ENCODE results near the gene ZC3H12A. TPM values are rescaled to one million over a fixed set of nuclear protein-coding genes. Genes with fewer than 3 reads are reported as not detected.

The ZC3H12A gene
- total and polyA plus RNA-seq, 2 donors (not counting 1 experiment from before 2014, with no cell fraction given): 73.0 to 170 TPM

- Histone ChIP-seq H4K20me1 (ENCODE audit: control insufficient read depth, insufficient read depth, low read length, poor library complexity, severe bottlenecking) (no peaks in the 10 kb centered on the region), H3K4me2 (replicated peaks; ENCODE audit: low read depth, low read length, poor library complexity, severe bottlenecking) (no peak overlapping the region), H3K9me3 (ENCODE audit: control extremely low read depth in 1 of 3, control insufficient read depth in 2 of 3, insufficient read depth in 1 of 3, low read length in 2 of 3) (no peaks in the 10 kb centered on the region), H3K27ac (ENCODE audit: low read length in 2 of 2) (no peak overlapping the region), H3K79me2 (ENCODE audit: control insufficient read depth, insufficient read depth, low read length) (no peaks in the 10 kb centered on the region), H3K4me1 (ENCODE audit: control insufficient read depth in 2 of 2, insufficient read depth in 2 of 2, low read length in 2 of 2) (no peaks in the 10 kb centered on the region), H2AFZ (ENCODE audit: insufficient read depth, low read depth, low read length, poor library complexity, severe bottlenecking) (no peak overlapping the region), H3K4me3 (ENCODE audit: control extremely low read depth in 1 of 5, extremely low read depth in 1 of 5, insufficient read depth in 1 of 5, low read depth in 2 of 5, low read length in 4 of 5) (no peak overlapping the region), H3K9ac (ENCODE audit: low read length) (no peak overlapping the region), H3K36me3 (replicated peaks in 1 of 2; ENCODE audit: control extremely low read depth in 1 of 2, control insufficient read depth in 1 of 2, extremely low read depth in 1 of 2, insufficient read depth in 2 of 2, low read length in 1 of 2) (no peaks in the 10 kb centered on the region), H3K27me3 (replicated peaks in 1 of 4; ENCODE audit: control extremely low read depth in 1 of 4, control insufficient read depth in 3 of 4, insufficient read depth in 4 of 4, low read length in 3 of 4) (peaks cover 0 to 3% (median 0%) of the 10 kb centered on the region in 4 experiments)
- CTCF ChIA-PET: no interaction called here
- intact Hi-C loops (cut with micrococcal nuclease): loop anchor here (10.0 kb wide), 1 partner anchor 575 kb away; no protein-coding TSS in a partner anchor
- Mint-ChIP-seq H3K9me3 (ENCODE audit: insufficient read depth) (no peaks in the 10 kb centered on the region), H3K4me1 (no peaks in the 10 kb centered on the region), H3K27ac (no peak overlapping the region), H3K27me3 (peaks cover 33% of the 10 kb centered on the region), H3K4me3 (no peak overlapping the region)
- ATAC-seq (ENCODE audit: low read depth) (no peak), DNase-seq (no peak)
- TF ChIP-seq, protein P1, sequence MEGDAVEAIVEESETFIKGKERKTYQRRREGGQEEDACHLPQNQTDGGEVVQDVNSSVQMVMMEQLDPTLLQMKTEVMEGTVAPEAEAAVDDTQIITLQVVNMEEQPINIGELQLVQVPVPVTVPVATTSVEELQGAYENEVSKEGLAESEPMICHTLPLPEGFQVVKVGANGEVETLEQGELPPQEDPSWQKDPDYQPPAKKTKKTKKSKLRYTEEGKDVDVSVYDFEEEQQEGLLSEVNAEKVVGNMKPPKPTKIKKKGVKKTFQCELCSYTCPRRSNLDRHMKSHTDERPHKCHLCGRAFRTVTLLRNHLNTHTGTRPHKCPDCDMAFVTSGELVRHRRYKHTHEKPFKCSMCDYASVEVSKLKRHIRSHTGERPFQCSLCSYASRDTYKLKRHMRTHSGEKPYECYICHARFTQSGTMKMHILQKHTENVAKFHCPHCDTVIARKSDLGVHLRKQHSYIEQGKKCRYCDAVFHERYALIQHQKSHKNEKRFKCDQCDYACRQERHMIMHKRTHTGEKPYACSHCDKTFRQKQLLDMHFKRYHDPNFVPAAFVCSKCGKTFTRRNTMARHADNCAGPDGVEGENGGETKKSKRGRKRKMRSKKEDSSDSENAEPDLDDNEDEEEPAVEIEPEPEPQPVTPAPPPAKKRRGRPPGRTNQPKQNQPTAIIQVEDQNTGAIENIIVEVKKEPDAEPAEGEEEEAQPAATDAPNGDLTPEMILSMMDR (IDR thresholded peaks at IDR 0.05): no peak
- no peak for TF ChIP-seq EZH2 (IDR thresholded peaks at IDR 0.05; ENCODE audit: borderline replicate concordance, insufficient read depth, low read depth, low read length, poor library complexity, severe bottlenecking)
- POLR2A ChIA-PET: no interaction called here
- no CpG with 5 or more reads among the region's 2 CpGs for WGBS (ENCODE audit: insufficient coverage)
Measured at GRCh38 chr1:37439349-37439995, 34.9 kb upstream of the ZC3H12A start.

- peaks cover 34% of the 10 kb centered on the region for H3K27me3 Mint-ChIP-seq
- Histone ChIP-seq H3K4me1 (ENCODE audit: control insufficient read depth in 2 of 2, insufficient read depth in 2 of 2, low read length in 2 of 2) (no peaks in the 10 kb centered on the region), H3K9me3 (ENCODE audit: control extremely low read depth in 1 of 3, control insufficient read depth in 2 of 3, insufficient read depth in 1 of 3, low read length in 2 of 3) (no peaks in the 10 kb centered on the region), H4K20me1 (ENCODE audit: control insufficient read depth, insufficient read depth, low read length, poor library complexity, severe bottlenecking) (no peaks in the 10 kb centered on the region), H3K27ac (ENCODE audit: low read length in 2 of 2) (no peak overlapping the region), H3K79me2 (ENCODE audit: control insufficient read depth, insufficient read depth, low read length) (no peaks in the 10 kb centered on the region), H3K4me3 (ENCODE audit: control extremely low read depth in 1 of 5, extremely low read depth in 1 of 5, insufficient read depth in 1 of 5, low read depth in 2 of 5, low read length in 4 of 5) (no peak overlapping the region), H3K9ac (ENCODE audit: low read length) (no peak overlapping the region), H3K27me3 (replicated peaks in 1 of 4; ENCODE audit: control extremely low read depth in 1 of 4, control insufficient read depth in 3 of 4, insufficient read depth in 4 of 4, low read length in 3 of 4) (peaks cover 0 to 3% (median 0%) of the 10 kb centered on the region in 4 experiments), H3K36me3 (replicated peaks in 1 of 2; ENCODE audit: control extremely low read depth in 1 of 2, control insufficient read depth in 1 of 2, extremely low read depth in 1 of 2, insufficient read depth in 2 of 2, low read length in 1 of 2) (no peaks in the 10 kb centered on the region), H3K4me2 (replicated peaks; ENCODE audit: low read depth, low read length, poor library complexity, severe bottlenecking) (no peak overlapping the region), H2AFZ (ENCODE audit: insufficient read depth, low read depth, low read length, poor library complexity, severe bottlenecking) (no peak overlapping the region)
- ChIA-PET CTCF (no interaction called here), POLR2A (no interaction called here)
- H3K4me1 Mint-ChIP-seq: no peaks in the 10 kb centered on the region
- no peak overlapping the region for H3K4me3 Mint-ChIP-seq
- TF ChIP-seq, protein P1 (IDR thresholded peaks at IDR 0.05): no peak
- TF ChIP-seq EZH2 (IDR thresholded peaks at IDR 0.05; ENCODE audit: borderline replicate concordance, insufficient read depth, low read depth, low read length, poor library complexity, severe bottlenecking): no peak
- no peak for DNase-seq
- no peak overlapping the region for H3K27ac Mint-ChIP-seq
- intact Hi-C loops (cut with micrococcal nuclease): no loop called here
- no peaks in the 10 kb centered on the region for H3K9me3 Mint-ChIP-seq (ENCODE audit: insufficient read depth)
- 100% methylated on average over 1 of the region's 10 CpGs for WGBS (ENCODE audit: insufficient coverage)
- ATAC-seq (ENCODE audit: low read depth): no peak
Measured at GRCh38 chr1:37441490-37441889, 32.9 kb upstream of the ZC3H12A start.
